ENCODE data around the gene PNPLA7. TPM values are rescaled to one million over a fixed set of nuclear protein-coding genes. Genes with fewer than 3 reads are reported as not detected.
A peak's percentile ranks its signal among the peaks of the same experiment; 100 is the strongest.
"Not testable (repeated sequence)": the region's sequence is repeated elsewhere in the genome, so short reads cannot be mapped to it uniquely, and the experiment has no call there.

PNPLA7 gene
- total RNA-seq, 2 donors from 2014 or later, result 6.8 to 8.2 TPM

- Mint-ChIP-seq H3K4me3 (no peak overlapping the region), H3K36me3 (ENCODE audit: insufficient read depth in 2 of 2) (peaks cover 9 to 13% of the 10 kb centered on the region in 2 donors), H3K9me3 (no peaks in the 10 kb centered on the region), H3K27me3 (ENCODE audit: low read depth) (no peaks in the 10 kb centered on the region), H3K27ac (peak overlapping the region; percentile 82), H3K4me1 (ENCODE audit: low read depth) (peaks cover 5% of the 10 kb centered on the region)
- ATAC-seq (replicated peaks in 1 of 2) (no peak), DNase-seq (no peak)
Measured at GRCh38 chr9:137564817-137565411, 14.7 kb upstream of the PNPLA7 start.

DNA sequence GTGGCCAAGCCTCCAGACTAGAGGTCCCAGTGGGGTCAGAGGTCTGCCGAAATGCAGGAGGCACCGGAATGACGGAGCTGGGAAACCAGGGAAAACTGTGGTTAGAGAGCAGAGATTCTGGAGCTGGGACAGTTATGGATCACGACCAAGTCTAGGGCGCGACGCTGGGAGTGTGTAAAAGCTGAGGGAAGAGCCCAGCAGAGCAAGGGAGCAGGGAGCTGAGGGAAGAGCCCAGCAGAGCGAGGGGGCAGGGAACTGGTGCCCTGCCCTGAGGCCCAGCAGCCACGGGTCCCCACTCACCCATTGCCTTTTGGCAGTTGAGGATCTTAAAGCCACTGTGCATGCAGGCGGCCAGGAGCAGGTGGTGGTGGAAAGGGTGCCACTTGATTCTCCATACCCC, 13.9 kb upstream of the PNPLA7 start:
- Mint-ChIP-seq H3K4me1 (ENCODE audit: low read depth) (peaks cover 5% of the 10 kb centered on the region), H3K9me3 (no peaks in the 10 kb centered on the region), H3K27me3 (ENCODE audit: low read depth) (no peaks in the 10 kb centered on the region), H3K4me3 (no peak overlapping the region), H3K27ac (peak overlapping the region; percentile 82), H3K36me3 (ENCODE audit: insufficient read depth in 2 of 2) (peaks cover 7 to 15% of the 10 kb centered on the region in 2 donors)
- DNase-seq (no peak), ATAC-seq (replicated peaks in 1 of 2) (no peak)

GRCh38 chr9:137558127-137558526, 7.9 kb upstream of the PNPLA7 start:
- H3K4me3 Mint-ChIP-seq, result no peak overlapping the region
- DNase-seq (no peak), ATAC-seq (replicated peaks in 1 of 2) (no peak)
- H3K4me1 Mint-ChIP-seq (ENCODE audit: low read depth), result peaks cover 3% of the 10 kb centered on the region
- H3K27me3 Mint-ChIP-seq (ENCODE audit: low read depth), result no peaks in the 10 kb centered on the region
- H3K9me3 Mint-ChIP-seq, result no peaks in the 10 kb centered on the region
- no peak overlapping the region for H3K27ac Mint-ChIP-seq
- H3K36me3 Mint-ChIP-seq (ENCODE audit: insufficient read depth in 2 of 2), result peaks cover 6 to 10% of the 10 kb centered on the region in 2 donors

DNA sequence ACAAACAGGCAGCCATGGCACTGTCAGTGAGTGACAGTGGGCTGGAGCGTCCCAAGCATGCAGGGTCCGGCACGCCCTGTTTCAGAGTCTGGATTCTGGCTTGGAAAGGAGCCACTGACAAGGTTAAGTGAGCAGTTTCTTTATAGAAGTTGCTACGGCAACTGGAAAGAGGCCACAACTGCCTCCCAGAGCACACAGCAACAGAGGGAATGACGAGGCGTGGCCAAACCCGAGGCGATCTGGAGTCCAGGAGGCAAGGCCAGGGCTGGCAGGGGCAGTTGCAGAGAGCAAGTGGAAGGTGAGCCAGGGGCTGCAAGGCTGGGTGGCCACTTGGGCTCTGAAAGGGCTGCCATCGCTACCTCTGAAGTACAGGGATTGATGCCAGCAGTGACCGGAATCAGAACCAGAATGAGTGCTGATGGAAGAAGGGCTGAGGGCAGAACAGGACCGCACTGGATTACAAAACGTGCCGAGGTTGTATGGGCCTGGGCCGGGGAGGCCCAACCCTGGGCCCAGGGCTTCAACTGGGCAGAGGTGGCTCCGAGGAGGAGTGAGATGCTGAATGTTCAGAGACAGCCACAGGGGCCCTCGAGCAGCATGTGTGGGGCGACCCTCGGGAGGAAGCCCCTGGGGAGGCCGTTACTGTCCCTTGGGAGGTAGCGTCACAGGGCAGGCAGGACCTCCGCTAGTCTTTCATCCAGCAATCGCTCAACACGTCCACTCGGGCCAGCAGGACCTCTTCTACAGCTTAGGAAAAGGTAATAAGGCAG, 6.1 kb upstream of the PNPLA7 start:
- H3K27ac Mint-ChIP-seq, result no peak overlapping the region
- no peak for ATAC-seq (replicated peaks in 1 of 2)

DNA sequence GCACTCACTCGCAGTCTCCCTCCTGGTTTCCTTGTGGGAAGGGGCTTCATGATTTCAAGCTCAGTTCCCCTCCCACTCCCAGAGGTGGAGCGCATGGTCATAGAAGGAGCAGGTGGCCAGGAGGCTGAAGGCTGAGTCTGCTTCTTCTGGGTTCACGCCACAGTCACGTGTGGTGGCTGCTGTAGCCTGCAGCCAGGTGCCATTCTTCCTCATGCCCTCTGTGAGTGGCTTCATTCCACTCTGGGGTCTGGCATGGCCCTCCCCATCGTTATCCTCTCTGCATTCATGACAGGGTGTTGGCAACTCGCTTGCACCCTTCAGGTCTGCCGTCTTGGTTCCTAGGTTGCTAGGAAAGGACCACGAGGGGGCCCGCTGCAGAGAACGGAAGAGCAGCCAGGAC, 5.0 kb upstream of the PNPLA7 start:
- peaks cover 8 to 9% of the 10 kb centered on the region in 2 donors for H3K36me3 Mint-ChIP-seq (ENCODE audit: insufficient read depth in 2 of 2)

More for the DNA sequence above, 6.1 kb upstream of the PNPLA7 start:
- no peaks in the 10 kb centered on the region for H3K27me3 Mint-ChIP-seq (ENCODE audit: low read depth)
- H3K4me1 Mint-ChIP-seq (ENCODE audit: low read depth), result peaks cover 13% of the 10 kb centered on the region
- H3K9me3 Mint-ChIP-seq, result no peaks in the 10 kb centered on the region
- H3K36me3 Mint-ChIP-seq (ENCODE audit: insufficient read depth in 2 of 2), result peaks cover 6 to 9% of the 10 kb centered on the region in 2 donors
- no peak for DNase-seq
- no peak overlapping the region for H3K4me3 Mint-ChIP-seq

GRCh38 chr9:137554349-137554748, 4.1 kb upstream of the PNPLA7 start:
- no peaks in the 10 kb centered on the region for H3K9me3 Mint-ChIP-seq
- H3K4me3 Mint-ChIP-seq, result no peak overlapping the region
- no peaks in the 10 kb centered on the region for H3K27me3 Mint-ChIP-seq (ENCODE audit: low read depth)
- H3K36me3 Mint-ChIP-seq (ENCODE audit: insufficient read depth in 2 of 2), result peaks cover 6% of the 10 kb centered on the region in 2 donors
- H3K4me1 Mint-ChIP-seq (ENCODE audit: low read depth), result peaks cover 21% of the 10 kb centered on the region
- DNase-seq (no peak), ATAC-seq (replicated peaks in 1 of 2) (no peak)
- H3K27ac Mint-ChIP-seq, result no peak overlapping the region

More for the DNA sequence above, 5.0 kb upstream of the PNPLA7 start:
- Mint-ChIP-seq H3K9me3 (no peaks in the 10 kb centered on the region), H3K27me3 (ENCODE audit: low read depth) (no peaks in the 10 kb centered on the region), H3K27ac (peak overlapping the region; percentile 4), H3K4me3 (no peak overlapping the region), H3K4me1 (ENCODE audit: low read depth) (peaks cover 15% of the 10 kb centered on the region)
- ATAC-seq (replicated peaks in 1 of 2) (no peak), DNase-seq (no peak)

GRCh38 chr9:137553654-137554053, 3.5 kb upstream of the PNPLA7 start:
- H3K4me1 Mint-ChIP-seq (ENCODE audit: low read depth), result peaks cover 21% of the 10 kb centered on the region
- H3K27me3 Mint-ChIP-seq (ENCODE audit: low read depth); H3K9me3 Mint-ChIP-seq; H3K4me3 Mint-ChIP-seq; DNase-seq; ATAC-seq (replicated peaks in 1 of 2); H3K27ac Mint-ChIP-seq; H3K36me3 Mint-ChIP-seq (ENCODE audit: insufficient read depth in 2 of 2): not testable (repeated sequence)

DNA sequence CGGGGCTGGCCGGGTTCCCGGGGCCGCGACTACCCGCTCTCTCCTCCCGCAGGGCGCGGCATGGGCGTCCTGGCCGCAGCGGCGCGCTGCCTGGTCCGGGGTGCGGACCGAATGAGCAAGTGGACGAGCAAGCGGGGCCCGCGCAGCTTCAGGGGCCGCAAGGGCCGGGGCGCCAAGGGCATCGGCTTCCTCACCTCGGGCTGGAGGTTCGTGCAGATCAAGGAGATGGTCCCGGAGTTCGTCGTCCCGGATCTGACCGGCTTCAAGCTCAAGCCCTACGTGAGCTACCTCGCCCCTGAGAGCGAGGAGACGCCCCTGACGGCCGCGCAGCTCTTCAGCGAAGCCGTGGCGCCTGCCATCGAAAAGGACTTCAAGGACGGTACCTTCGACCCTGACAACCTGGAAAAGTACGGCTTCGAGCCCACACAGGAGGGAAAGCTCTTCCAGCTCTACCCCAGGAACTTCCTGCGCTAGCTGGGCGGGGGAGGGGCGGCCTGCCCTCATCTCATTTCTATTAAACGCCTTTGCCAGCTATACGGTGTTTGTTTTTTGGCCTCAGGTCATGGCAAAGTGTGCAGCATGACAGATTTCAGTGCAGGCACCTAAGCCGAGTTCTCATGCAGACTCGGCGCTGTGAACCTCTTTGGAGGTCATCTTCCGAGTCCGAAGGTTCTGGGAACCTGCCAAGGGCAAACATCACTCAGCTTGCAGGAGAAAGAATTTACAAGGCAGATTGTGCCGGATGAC, 2.0 kb upstream of the PNPLA7 start:
- no peaks in the 10 kb centered on the region for H3K9me3 Mint-ChIP-seq
- H3K4me1 Mint-ChIP-seq (ENCODE audit: low read depth), result peaks cover 21% of the 10 kb centered on the region
- H3K27me3 Mint-ChIP-seq (ENCODE audit: low read depth), result no peaks in the 10 kb centered on the region
- ATAC-seq (replicated peaks in 1 of 2) (peak; percentile 12 to 14), DNase-seq (peak in 1 of 2 donors; percentile 36)
- H3K27ac Mint-ChIP-seq, result peak overlapping the region; percentile 44
- peak overlapping the region; percentile 87 to 90 for H3K4me3 Mint-ChIP-seq
- peaks cover 6% of the 10 kb centered on the region in 2 donors for H3K36me3 Mint-ChIP-seq (ENCODE audit: insufficient read depth in 2 of 2)

DNA sequence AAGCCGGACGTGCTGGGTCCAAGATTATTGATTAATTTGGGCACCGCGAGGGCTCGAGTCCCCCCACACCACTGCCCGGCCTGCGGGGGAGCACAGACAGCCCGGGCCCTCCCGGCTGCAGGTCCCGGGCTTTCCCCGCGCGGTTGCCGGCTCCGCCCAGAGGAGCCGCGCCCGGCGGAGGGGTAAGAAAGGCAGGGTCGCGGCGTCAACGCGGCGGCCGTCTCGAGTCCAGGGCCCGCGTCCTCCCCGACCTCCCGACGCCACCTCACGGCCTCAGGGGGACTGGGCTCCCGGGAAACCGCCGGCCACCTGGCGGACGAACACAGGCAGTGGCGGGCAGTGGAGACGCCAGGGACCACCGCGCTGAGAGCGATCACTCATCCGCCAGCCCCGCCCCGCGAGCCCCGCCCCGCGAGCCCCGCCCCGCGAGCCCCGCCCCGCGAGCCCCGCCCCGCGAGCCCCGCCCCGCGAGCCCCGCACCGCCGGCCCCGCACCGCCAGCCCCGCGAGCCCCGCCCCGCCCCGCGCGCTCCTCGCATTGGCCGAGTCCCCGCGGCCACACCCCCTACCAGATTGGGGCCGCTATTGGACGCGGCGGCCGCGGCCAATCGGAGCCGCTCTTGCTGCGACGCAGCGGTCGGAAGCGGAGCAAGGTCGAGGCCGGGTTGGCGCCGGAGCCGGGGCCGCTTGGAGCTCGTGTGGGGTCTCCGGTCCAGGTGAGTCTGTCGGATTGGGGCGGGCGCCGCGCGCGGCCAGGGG, 1.2 kb upstream of the PNPLA7 start, which contains the start of gene MRPL41:
Gene MRPL41, plus strand, starts transcription at position 616 of the 758 bp plus-strand sequence. CDS start 203 bp downstream, outside the sequence.
- Mint-ChIP-seq H3K4me3 (peak within 1 kb of the TSS; percentile 87 to 90), H3K9me3 (no peaks in the 10 kb centered on the region), H3K36me3 (ENCODE audit: insufficient read depth in 2 of 2) (peaks cover 6% of the 10 kb centered on the region in 2 donors), H3K27ac (peak within 1 kb of the TSS; percentile 44), H3K4me1 (ENCODE audit: low read depth) (peaks cover 21% of the 10 kb centered on the region), H3K27me3 (ENCODE audit: low read depth) (no peaks in the 10 kb centered on the region)
- ATAC-seq (replicated peaks in 1 of 2) (peak; percentile 95 to 98), DNase-seq (peak; percentile 90 to 93)

DNA sequence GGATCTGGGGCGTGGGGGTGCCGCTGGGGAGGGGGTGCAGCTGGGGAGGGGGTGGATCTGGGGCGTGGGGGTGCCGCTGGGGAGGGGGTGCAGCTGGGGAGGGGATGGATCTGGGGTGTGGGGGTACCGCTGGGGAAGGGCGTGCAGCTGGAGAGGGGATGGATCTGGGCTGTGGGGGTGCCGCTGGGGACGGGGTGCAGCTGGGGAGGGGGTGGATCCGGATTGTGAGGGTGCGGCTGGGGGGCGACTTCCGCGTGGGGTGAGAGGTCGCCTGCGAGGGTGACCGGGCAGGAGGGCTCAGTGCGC, 709 bp upstream of the PNPLA7 start:
- H3K4me1 Mint-ChIP-seq (ENCODE audit: low read depth), result peaks cover 21% of the 10 kb centered on the region
- not testable (repeated sequence) for DNase-seq; H3K27ac Mint-ChIP-seq; H3K27me3 Mint-ChIP-seq (ENCODE audit: low read depth); H3K36me3 Mint-ChIP-seq (ENCODE audit: insufficient read depth in 2 of 2); H3K9me3 Mint-ChIP-seq
- ATAC-seq (replicated peaks in 1 of 2), result peak; percentile 0 to 2
- peak overlapping the region; percentile 61 to 70 for H3K4me3 Mint-ChIP-seq

DNA sequence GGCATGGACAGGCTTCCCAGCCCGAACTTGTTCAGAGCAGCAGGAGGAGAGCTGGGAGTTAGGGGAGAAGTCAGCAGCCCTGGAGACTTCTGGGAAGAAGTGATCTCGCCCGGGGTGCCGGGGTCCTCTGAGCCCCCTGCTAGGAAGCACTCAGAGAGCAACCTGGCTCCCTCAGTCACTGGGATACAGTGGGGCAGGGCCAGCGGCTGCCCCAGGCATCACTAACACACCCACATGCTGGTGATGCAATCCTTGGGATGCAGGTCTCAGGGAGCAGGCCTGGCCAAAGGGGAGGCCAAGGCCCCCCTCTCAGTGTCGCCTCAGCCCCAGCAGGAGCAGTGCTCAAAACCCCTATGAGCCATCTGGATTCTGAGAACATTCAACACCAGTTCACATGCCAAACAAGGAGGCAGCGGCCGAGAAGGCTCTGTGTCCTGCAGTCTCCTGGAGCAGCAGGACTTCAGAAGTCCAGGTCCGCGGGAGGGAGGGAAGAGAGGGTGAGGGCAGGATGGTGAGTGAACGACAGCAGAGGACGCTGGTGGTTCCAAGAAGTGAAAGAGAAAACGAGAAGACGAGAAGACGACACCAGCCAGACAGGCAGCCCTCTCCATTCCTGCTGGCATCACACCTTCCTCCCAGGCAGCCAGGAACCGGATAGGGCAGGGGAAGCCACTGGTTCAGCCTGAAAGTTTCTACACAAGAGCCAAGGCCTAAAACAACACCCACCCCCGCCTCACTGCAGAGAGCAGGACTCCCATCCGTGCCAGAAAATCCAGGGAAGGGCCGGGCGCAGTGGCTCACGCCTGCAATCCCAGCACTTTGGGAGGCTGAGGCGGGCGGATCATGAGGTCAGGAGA, 2.3 kb downstream of the PNPLA7 start:
- peaks cover 2% of the 10 kb centered on the region in 2 donors for H3K36me3 Mint-ChIP-seq (ENCODE audit: insufficient read depth in 2 of 2)
- H3K9me3 Mint-ChIP-seq, result no peaks in the 10 kb centered on the region
- no peak for DNase-seq
- H3K27ac Mint-ChIP-seq, result no peak overlapping the region
- no peak for ATAC-seq (replicated peaks in 1 of 2)
- no peaks in the 10 kb centered on the region for H3K27me3 Mint-ChIP-seq (ENCODE audit: low read depth)
- H3K4me1 Mint-ChIP-seq (ENCODE audit: low read depth), result peaks cover 16% of the 10 kb centered on the region
- H3K4me3 Mint-ChIP-seq, result no peak overlapping the region

DNA sequence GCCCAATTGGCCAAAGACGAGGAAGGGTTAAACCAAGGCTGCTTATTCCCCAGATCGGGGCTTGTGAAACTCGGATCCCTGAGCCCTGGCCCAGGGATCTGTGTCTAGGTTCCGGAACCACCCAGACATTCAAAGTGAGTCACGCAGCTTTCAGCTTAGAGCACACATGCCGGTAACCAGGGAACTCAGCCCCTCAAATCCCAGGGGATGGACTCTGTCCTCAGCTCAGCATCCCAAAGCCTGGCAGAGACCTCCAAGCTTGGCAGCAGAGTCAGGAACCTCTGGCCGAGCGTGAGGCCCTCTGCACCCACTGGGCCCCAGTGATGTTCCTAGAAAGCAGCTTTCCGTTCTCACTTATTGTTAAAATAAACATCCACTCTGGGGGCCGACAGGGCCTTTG, 5.1 kb downstream of the PNPLA7 start:
- H3K27ac Mint-ChIP-seq, result no peak overlapping the region
- ATAC-seq (replicated peaks in 1 of 2) (no peak), DNase-seq (no peak)
- H3K36me3 Mint-ChIP-seq (ENCODE audit: insufficient read depth in 2 of 2), result no peaks in the 10 kb centered on the region
- H3K4me1 Mint-ChIP-seq (ENCODE audit: low read depth), result peaks cover 6% of the 10 kb centered on the region
- no peak overlapping the region for H3K4me3 Mint-ChIP-seq
- no peaks in the 10 kb centered on the region for H3K27me3 Mint-ChIP-seq (ENCODE audit: low read depth)
- H3K9me3 Mint-ChIP-seq, result no peaks in the 10 kb centered on the region
